ENCODE data around the gene TMEM88.

DNA sequence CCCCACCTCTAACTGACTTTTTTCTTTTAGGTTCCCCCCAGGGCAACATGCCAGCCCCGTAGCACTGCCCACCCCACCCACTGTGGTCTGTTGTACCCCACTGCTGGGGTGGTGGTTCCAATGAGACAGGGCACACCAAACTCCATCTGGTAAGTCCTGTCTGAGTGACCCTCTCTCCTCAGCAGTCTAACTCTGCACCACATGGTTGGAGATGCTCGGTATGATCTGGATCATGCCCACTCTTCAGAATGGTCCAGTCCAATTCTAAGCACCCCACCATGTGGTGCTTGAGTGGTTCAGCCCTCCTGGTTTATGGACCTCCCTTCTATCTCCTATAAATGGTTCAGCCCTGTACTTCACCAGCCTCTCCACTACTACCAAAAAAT, 15.0 kb upstream of the TMEM88 start:
- no peak for TF ChIP-seq POLR2A (IDR thresholded peaks at IDR 0.05)
- TF ChIP-seq, protein P1, sequence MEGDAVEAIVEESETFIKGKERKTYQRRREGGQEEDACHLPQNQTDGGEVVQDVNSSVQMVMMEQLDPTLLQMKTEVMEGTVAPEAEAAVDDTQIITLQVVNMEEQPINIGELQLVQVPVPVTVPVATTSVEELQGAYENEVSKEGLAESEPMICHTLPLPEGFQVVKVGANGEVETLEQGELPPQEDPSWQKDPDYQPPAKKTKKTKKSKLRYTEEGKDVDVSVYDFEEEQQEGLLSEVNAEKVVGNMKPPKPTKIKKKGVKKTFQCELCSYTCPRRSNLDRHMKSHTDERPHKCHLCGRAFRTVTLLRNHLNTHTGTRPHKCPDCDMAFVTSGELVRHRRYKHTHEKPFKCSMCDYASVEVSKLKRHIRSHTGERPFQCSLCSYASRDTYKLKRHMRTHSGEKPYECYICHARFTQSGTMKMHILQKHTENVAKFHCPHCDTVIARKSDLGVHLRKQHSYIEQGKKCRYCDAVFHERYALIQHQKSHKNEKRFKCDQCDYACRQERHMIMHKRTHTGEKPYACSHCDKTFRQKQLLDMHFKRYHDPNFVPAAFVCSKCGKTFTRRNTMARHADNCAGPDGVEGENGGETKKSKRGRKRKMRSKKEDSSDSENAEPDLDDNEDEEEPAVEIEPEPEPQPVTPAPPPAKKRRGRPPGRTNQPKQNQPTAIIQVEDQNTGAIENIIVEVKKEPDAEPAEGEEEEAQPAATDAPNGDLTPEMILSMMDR (IDR thresholded peaks at IDR 0.05), result no peak
